GM12891 (cell line): Measurements from ENCODE around the gene SYN1.

Experiments used
- DNase-seq: peaks from one replicate; pipeline ENCODE4 v3.0.0; 2011; ENCODE audit warnings: low spot score; ENCODE audit not compliant: insufficient read length
- FAIRE-seq: peaks from 2 replicates; lab custom pipeline; 2011; peaks lifted over from hg19 to GRCh38; lab: Jason Lieb, UNC
- PAX5 ChIP-seq: IDR thresholded peaks from 2 replicates; pipeline ENCODE4 v1.6.1; 2011; ENCODE audit warnings: low read length, moderate library complexity, mild to moderate bottlenecking; ENCODE audit not compliant: insufficient read depth, severe bottlenecking
- POLR2A ChIP-seq: IDR thresholded peaks from 2 replicates; pipeline ENCODE4 v1.6.1; 2011; ENCODE audit warnings: low read depth, low read length, control low read depth
- POLR2AphosphoS5 ChIP-seq: IDR thresholded peaks from 2 replicates; pipeline ENCODE4 v1.6.1; 2011; ENCODE audit warnings: low read depth, low read length, control low read depth
- POU2F2 ChIP-seq: IDR thresholded peaks from 2 replicates; pipeline ENCODE4 v1.6.1; 2011; ENCODE audit warnings: low read depth, mild to moderate bottlenecking, control low read depth, low read length, moderate library complexity
- SPI1 ChIP-seq: IDR thresholded peaks from 2 replicates; pipeline ENCODE4 v1.6.1; 2011; ENCODE audit warnings: low read depth, low read length, control low read depth
- TAF1 ChIP-seq: IDR thresholded peaks from 2 replicates; pipeline ENCODE4 v1.6.1; 2011; ENCODE audit warnings: low read depth, low read length, control low read depth

Gene SYN1

DNA sequence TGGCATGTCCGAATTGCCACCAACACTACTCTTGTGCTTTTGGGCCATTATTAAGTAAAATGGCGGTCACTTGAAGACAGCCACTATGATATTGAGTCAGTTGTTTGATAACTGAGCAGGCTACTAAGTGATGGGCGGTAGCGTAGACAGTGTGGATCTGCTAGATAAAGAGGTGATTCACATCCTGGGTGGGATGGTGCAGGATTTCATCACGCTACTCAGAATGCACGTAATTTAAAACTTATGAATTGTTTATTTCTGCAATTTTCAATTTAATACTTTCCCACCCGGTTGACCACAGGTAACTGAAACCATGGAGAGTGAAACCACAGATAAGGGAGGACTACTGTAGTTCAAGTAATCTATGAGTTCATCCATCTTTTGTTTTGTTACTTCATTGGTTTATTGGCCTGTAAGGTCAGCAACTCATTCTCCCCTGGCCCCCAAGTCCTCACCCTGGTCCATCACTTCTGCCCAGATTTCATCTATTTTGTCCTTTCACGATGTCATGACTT, 55.8 kb downstream of the SYN1 start:
- no peak for FAIRE-seq
- TF ChIP-seq SPI1, result no peak
- no peak for TF ChIP-seq POLR2AphosphoS5
- TF ChIP-seq TAF1, result no peak
- TF ChIP-seq PAX5, result no peak
- TF ChIP-seq POU2F2, result no peak
- no peak for TF ChIP-seq POLR2A
- no peak for DNase-seq

DNA sequence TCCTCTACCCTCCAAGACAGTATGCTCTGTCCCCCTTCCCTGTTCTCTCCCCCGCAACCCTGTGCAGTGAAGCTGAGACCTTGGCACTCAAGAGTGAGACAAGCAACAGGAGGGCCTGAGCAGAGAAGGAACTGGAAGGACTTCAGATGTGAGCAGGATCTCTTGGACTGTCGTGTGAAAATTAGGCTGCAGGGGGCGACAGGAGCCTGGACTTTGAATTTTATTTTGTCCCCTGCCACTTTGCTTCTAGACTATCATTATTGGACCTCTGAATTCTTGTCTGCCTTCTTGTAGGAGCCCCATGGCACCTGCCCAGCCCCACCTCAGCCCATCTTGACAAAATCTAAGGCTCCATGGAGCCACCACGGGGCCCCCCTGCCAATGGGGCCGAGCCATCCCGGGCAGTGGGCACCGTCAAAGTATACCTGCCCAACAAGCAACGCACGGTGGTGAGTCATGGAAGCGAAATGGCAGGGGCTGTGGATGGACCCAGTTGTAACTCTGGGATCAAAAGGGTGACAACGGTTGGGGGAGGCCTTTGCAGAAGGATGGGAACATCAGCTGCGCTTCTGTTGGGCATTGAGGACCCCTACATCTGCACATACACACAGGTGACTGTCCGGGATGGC, 56.9 kb downstream of the SYN1 start:
- peak; percentile 85 for FAIRE-seq
- TF ChIP-seq SPI1 (no peak), PAX5 (no peak), POLR2AphosphoS5 (no peak), TAF1 (no peak), POLR2A (no peak), POU2F2 (no peak)
- DNase-seq, result no peak

DNA sequence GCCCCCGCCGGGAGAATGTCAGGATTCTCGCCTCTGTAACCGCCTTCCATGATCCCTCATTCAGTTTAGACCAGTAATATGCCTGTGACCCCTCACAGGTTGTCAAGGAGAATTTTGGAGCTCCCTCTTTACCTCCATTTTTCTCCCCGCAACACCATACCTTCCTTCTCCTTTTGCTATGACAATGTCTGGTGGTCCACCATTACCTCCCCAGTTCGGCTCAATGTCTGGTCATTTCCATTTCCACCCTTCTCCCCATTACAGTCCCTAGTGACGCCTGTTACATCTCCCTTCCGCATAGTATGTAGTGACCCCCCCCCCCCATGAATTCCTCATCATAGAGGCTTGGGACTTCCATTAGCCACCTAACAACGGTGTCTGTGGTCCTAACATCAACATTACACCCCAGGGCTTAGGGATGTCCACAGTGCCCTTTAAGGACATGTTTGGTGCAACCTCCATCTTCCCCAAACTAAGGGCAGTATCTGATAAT, 58.0 kb downstream of the SYN1 start:
- TF ChIP-seq POU2F2 (no peak), TAF1 (no peak), POLR2AphosphoS5 (no peak), POLR2A (no peak), PAX5 (no peak), SPI1 (no peak)
- DNase-seq (no peak), FAIRE-seq (peak; percentile 13)

GRCh38 chrX:47560934-47561658, 58.6 kb downstream of the SYN1 start, which contains the start of gene ARAF:
Gene ARAF (plus strand): TSS chrX:47561205. CDS start chrX:47562968, 1,763 bp downstream.
- no peak for TF ChIP-seq SPI1
- peak; percentile 66; the same call in 1 of the 2 replicates for TF ChIP-seq POLR2A
- TF ChIP-seq PAX5, result no peak
- TF ChIP-seq POLR2AphosphoS5, result peak; percentile 41; the same call in 1 of the 2 replicates
- peak; percentile 68 for TF ChIP-seq TAF1
- TF ChIP-seq POU2F2, result peak; percentile 22; the same call in 1 of the 2 replicates
- peak; percentile 100 for FAIRE-seq

DNA sequence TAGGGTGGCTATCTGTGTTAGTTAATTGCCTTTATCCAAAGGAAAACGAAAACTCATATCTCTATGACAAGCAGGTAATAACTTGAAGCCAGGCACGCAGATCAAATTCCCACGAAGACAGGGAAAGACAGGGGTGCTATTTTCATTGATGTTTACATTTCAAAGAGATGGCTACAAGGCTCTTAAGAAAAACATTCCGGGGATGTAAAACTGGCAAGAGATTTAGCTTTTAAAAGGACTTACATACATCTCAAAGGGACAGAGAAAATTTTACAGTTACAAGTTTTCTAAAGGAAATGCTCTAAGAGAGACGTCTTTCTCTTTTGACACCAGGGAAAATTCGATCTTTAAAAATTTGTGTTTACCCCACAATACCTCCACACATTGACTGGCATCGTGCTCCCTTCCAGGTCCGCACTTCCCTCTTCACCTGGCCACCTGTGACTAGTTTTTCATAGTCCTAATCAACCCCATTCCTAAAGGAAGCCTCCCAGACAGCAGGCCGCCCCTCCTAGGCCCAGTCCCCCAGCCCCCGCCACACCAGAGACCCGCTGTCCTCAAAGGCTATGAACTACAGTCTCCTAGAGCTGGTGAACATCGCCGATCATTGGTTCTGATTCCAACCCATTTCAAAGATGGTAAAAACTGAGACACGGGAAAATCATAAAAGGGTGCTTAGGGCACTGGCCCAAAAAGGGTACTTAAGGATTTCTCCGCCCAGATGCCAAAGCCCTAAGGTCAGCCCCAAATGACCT, 59.3 kb downstream of the SYN1 start:
- FAIRE-seq (no peak), DNase-seq (no peak)
- TF ChIP-seq POLR2A, result no peak

More at GRCh38 chrX:47560934-47561658, 58.6 kb downstream of the SYN1 start, which contains the start of gene ARAF:
- DNase-seq, result peak; percentile 71

- DNase-seq, result no peak
These were observed 61.2 kb downstream of the SYN1 start for GRCh38 chrX:47558436-47558835.

GRCh38 chrX:47556045-47556623, 63.5 kb downstream of the SYN1 start:
- FAIRE-seq, result peak; percentile 98

More at GRCh38 chrX:47558436-47558835, 61.2 kb downstream of the SYN1 start:
- no peak for TF ChIP-seq POLR2A
- TF ChIP-seq SPI1, result no peak
- FAIRE-seq, result no peak

DNA sequence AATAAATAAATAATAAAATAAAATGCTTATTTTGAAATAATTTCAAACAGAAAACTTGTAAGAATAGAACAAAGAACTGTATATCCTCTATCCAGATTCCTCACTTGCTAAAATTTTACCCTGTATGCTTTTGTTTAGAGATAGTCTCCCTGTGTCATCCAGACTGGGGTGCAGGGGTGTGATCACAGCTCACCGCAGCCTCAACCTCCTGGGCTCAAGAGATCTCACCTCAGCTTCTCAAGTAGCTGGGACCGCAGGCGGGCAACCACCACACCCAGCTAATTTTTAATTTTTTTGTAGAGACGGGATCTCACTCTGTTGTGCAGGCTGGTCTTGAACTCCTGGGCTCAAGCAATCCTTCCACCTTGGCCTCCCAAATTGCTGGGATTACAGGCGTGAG, 76.2 kb downstream of the SYN1 start:
- FAIRE-seq (no peak), DNase-seq (no peak)
- TF ChIP-seq PAX5 (no peak), POLR2A (no peak), SPI1 (no peak), POU2F2 (no peak), TAF1 (no peak), POLR2AphosphoS5 (no peak)

More at GRCh38 chrX:47556045-47556623, 63.5 kb downstream of the SYN1 start:
- DNase-seq, result no peak
- TF ChIP-seq PAX5 (no peak), TAF1 (no peak; the same call in 1 of the 2 replicates), POLR2AphosphoS5 (peak; percentile 70), POLR2A (peak; percentile 58; the same call in 1 of the 2 replicates), SPI1 (no peak), POU2F2 (no peak)

- TF ChIP-seq SPI1 (0 out of 2 replicates have a peak, but pooled peaks have one; percentile 5), POU2F2 (no peak)
- FAIRE-seq, result no peak
- no peak for DNase-seq
These were observed 78.7 kb downstream of the SYN1 start for GRCh38 chrX:47540754-47541538.
